Bronchial epithelial cell (primary cell): ENCODE results near the gene NTM. TPM values are rescaled to one million over a fixed set of nuclear protein-coding genes. Genes with fewer than 3 reads are reported as not detected.

Experiments
- DNase-seq: peaks from one replicate; pipeline ENCODE4 v3.0.0-alpha.2; 2010; ENCODE audit warnings: low read depth
- FAIRE-seq: peaks from 2 replicates; lab custom pipeline; 2011; peaks lifted over from hg19 to GRCh38; lab: Jason Lieb, UNC
- H3K27me3 ChIP-seq: 2 replicates; pipeline ENCODE4 v1.5.1; 2011; ENCODE audit warnings: low read length; ENCODE audit not compliant: control insufficient read depth, insufficient read depth
- H3K36me3 ChIP-seq: 2 replicates; pipeline ENCODE4 v1.5.1; 2011; ENCODE audit warnings: low read length; ENCODE audit not compliant: control insufficient read depth, insufficient read depth
- H3K4me3 ChIP-seq: 2 replicates; pipeline ENCODE4 v1.5.1; 2011; ENCODE audit warnings: mild to moderate bottlenecking, low read depth, low read length, control low read depth
- CTCF ChIP-seq: IDR thresholded peaks from 2 replicates; pipeline ENCODE4 v1.5.1; 2011; ENCODE audit warnings: mild to moderate bottlenecking, moderate library complexity, low read length, control low read depth, inconsistent platforms; ENCODE audit not compliant: insufficient read depth, severe bottlenecking
- total RNA-seq: library from RNA; depleted of rRNA; stranded (reverse); fragments of >200 nt; gene quantifications from 2 replicates; pipeline ENCODE4 v1.2.1, GENCODE V29; 2014

The NTM gene
- total RNA-seq, 1 donor from 2014 or later = 4.2 TPM

DNA sequence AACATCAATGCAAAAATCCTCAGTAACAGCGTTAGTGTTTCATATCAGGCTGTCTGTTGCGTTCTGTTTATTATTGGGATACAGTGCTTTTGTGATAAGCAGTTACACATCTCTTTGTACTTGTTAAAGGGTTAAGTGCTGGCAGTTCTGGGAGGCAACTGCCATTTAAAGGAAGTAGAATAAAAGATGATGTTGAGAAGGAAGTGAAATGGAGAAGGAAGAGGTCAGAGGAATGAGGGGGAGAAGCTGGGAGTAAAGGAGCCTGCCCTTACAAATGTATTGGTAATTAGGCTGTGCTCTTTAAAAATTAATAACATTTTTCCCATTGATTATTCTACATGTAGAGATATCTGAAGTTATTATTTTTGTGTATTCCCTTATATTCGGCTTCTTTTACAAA, 674.7 kb downstream of the NTM start:
- TF ChIP-seq CTCF = no peak
- FAIRE-seq = no peak
- no peaks in the 10 kb centered on the region for H3K27me3 ChIP-seq
- H3K36me3 ChIP-seq = no peaks in the 10 kb centered on the region
- DNase-seq = no peak
- no peak overlapping the region for H3K4me3 ChIP-seq

DNA sequence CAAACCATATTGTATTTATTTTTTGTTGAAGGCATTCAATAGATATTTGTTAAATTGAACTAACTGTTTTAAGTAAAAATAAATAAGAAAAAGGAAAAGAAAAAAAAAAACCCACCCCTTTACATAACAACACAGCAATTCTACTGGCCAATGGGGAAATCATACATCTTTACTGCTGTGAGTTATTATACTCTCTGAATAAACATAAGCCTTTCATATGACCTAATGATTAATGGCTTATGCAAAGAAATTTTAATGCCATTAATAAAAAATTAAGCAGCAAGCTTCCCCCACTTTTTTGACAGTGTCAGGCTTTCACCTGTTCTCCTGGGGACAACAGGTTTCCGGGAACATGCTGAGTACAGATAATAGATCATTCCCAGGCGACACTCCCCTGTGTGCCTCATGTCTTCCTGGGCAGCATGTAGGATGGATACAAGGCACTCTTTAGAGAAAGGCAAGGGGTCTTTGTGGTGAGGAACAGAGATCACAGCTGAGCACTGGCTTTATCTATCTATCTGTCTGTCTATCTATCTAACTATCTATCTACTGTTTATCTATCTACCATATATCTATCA, 676.0 kb downstream of the NTM start:
- no peak for TF ChIP-seq CTCF
- FAIRE-seq (no peak), DNase-seq (no peak)
- Histone ChIP-seq H3K27me3 (no peaks in the 10 kb centered on the region), H3K4me3 (no peak overlapping the region), H3K36me3 (no peaks in the 10 kb centered on the region)

- Histone ChIP-seq H3K36me3 (no peaks in the 10 kb centered on the region), H3K4me3 (no peak overlapping the region), H3K27me3 (no peaks in the 10 kb centered on the region)
- FAIRE-seq = no peak
- no peak for DNase-seq
- TF ChIP-seq CTCF = no peak
Observed at GRCh38 chr11:132047167-132047566, 676.8 kb downstream of the NTM start.

GRCh38 chr11:132048040-132048439, 677.6 kb downstream of the NTM start:
- H3K4me3 ChIP-seq = no peak overlapping the region
- no peaks in the 10 kb centered on the region for H3K36me3 ChIP-seq
- DNase-seq (no peak), FAIRE-seq (no peak)
- TF ChIP-seq CTCF = no peak
- H3K27me3 ChIP-seq = no peaks in the 10 kb centered on the region

GRCh38 chr11:132049205-132049604, 678.8 kb downstream of the NTM start:
- no peak for TF ChIP-seq CTCF
- no peaks in the 10 kb centered on the region for H3K36me3 ChIP-seq
- DNase-seq = no peak
- H3K27me3 ChIP-seq = no peaks in the 10 kb centered on the region
- FAIRE-seq = no peak
- no peak overlapping the region for H3K4me3 ChIP-seq

GRCh38 chr11:132050049-132050448, 679.6 kb downstream of the NTM start:
- H3K27me3 ChIP-seq = no peaks in the 10 kb centered on the region
- FAIRE-seq (no peak), DNase-seq (no peak)
- H3K36me3 ChIP-seq = no peaks in the 10 kb centered on the region
- H3K4me3 ChIP-seq = no peak overlapping the region
- TF ChIP-seq CTCF = no peak
